Measurements from ENCODE around the gene XPR1. TPM values are rescaled to one million over a fixed set of nuclear protein-coding genes. Genes with fewer than 3 reads are reported as not detected.

Gene XPR1
- total RNA-seq, 4 donors from 2014 or later: 7.8 to 119 (median 75.3) TPM

- DNase-seq: no peak
- no peaks in the 10 kb centered on the region for H3K4me1 ChIP-seq
- no peaks in the 10 kb centered on the region for H3K27me3 ChIP-seq
- in situ Hi-C loops (cut with MboI; ENCODE audit: low pct_ligation_motif_present in 1 of 4, low pct_unique_long_range_greater_than_20kb in 1 of 4, low sequenced_read_pairs in 3 of 4): no loop called here
- no peaks in the 10 kb centered on the region for H3K9me3 ChIP-seq
- no peak overlapping the region for H3K4me3 ChIP-seq
- peaks cover 0 to 12% (median 5%) of the 10 kb centered on the region in 4 donors for H3K36me3 ChIP-seq
- TF ChIP-seq POLR2AphosphoS5 (IDR thresholded peaks at IDR 0.05): no peak
- TF ChIP-seq, protein P1, sequence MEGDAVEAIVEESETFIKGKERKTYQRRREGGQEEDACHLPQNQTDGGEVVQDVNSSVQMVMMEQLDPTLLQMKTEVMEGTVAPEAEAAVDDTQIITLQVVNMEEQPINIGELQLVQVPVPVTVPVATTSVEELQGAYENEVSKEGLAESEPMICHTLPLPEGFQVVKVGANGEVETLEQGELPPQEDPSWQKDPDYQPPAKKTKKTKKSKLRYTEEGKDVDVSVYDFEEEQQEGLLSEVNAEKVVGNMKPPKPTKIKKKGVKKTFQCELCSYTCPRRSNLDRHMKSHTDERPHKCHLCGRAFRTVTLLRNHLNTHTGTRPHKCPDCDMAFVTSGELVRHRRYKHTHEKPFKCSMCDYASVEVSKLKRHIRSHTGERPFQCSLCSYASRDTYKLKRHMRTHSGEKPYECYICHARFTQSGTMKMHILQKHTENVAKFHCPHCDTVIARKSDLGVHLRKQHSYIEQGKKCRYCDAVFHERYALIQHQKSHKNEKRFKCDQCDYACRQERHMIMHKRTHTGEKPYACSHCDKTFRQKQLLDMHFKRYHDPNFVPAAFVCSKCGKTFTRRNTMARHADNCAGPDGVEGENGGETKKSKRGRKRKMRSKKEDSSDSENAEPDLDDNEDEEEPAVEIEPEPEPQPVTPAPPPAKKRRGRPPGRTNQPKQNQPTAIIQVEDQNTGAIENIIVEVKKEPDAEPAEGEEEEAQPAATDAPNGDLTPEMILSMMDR (IDR thresholded peaks at IDR 0.05): no peak
- no peak for TF ChIP-seq EP300 (IDR thresholded peaks at IDR 0.05; ENCODE audit: low read depth)
- TF ChIP-seq POLR2A (IDR thresholded peaks at IDR 0.05): no peak
- intact Hi-C loops (cut with DNase I; ENCODE audit: low total_unique reads): no loop called here
- no peak overlapping the region for H3K27ac ChIP-seq
Measured at GRCh38 chr1:180811886-180812285, 180.1 kb downstream of the XPR1 start.

GRCh38 chr1:180814258-180814657 is 182.4 kb downstream of the XPR1 start:
- no peak overlapping the region for H3K4me3 ChIP-seq
- no peaks in the 10 kb centered on the region for H3K27me3 ChIP-seq
- no peak for DNase-seq
- H3K27ac ChIP-seq: no peak overlapping the region
- TF ChIP-seq POLR2AphosphoS5 (IDR thresholded peaks at IDR 0.05): no peak
- TF ChIP-seq POLR2A (IDR thresholded peaks at IDR 0.05): no peak
- no peak for TF ChIP-seq EP300 (IDR thresholded peaks at IDR 0.05; ENCODE audit: low read depth)
- TF ChIP-seq, protein P1 (IDR thresholded peaks at IDR 0.05): no peak
- H3K4me1 ChIP-seq: no peaks in the 10 kb centered on the region
- peaks cover 0 to 9% (median 0%) of the 10 kb centered on the region in 4 donors for H3K36me3 ChIP-seq
- in situ Hi-C loops (cut with MboI; ENCODE audit: low pct_ligation_motif_present in 1 of 4, low pct_unique_long_range_greater_than_20kb in 1 of 4, low sequenced_read_pairs in 3 of 4): no loop called here
- intact Hi-C loops (cut with DNase I; ENCODE audit: low total_unique reads): no loop called here
- H3K9me3 ChIP-seq: no peaks in the 10 kb centered on the region

- intact Hi-C loops (cut with DNase I; ENCODE audit: low total_unique reads) (no loop called here), in situ Hi-C loops (cut with MboI; ENCODE audit: low pct_ligation_motif_present in 1 of 4, low pct_unique_long_range_greater_than_20kb in 1 of 4, low sequenced_read_pairs in 3 of 4) (no loop called here)
- Histone ChIP-seq H3K9me3 (no peaks in the 10 kb centered on the region), H3K27me3 (no peaks in the 10 kb centered on the region), H3K4me1 (no peaks in the 10 kb centered on the region), H3K36me3 (peaks cover 0 to 9% (median 0%) of the 10 kb centered on the region in 4 donors), H3K4me3 (no peak overlapping the region), H3K27ac (no peak overlapping the region)
- TF ChIP-seq POLR2AphosphoS5 (IDR thresholded peaks at IDR 0.05): no peak
- TF ChIP-seq, protein P1 (IDR thresholded peaks at IDR 0.05): no peak
- TF ChIP-seq POLR2A (IDR thresholded peaks at IDR 0.05): no peak
- DNase-seq: no peak
- 57 to 68% methylated on average over 4 of the region's 4 CpGs for WGBS, 2 donors (ENCODE audit: low coverage in 1 of 2)
Measured at GRCh38 chr1:180815188-180815587, 183.4 kb downstream of the XPR1 start.

DNA sequence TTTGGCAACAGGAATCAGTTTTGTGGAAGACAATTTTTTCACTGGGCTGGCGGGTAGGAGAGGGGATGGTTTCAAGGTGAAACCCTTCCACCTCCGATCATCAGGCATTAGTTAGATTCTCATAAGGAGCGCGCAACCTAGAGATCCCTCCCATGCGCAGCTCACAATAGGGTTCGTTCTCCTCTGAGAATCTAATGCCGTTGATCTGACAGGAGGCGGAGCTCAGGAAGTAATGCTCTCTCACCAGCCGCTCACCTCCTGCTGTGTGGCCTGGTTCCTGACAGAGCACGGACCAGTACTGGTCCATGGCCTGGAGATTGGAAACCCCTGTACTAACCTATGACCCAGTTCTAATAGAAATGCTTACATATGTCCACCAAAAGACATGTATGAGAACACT is 184.3 kb downstream of the XPR1 start:
- WGBS, 2 donors (ENCODE audit: low coverage in 1 of 2): 93% methylated on average over 2 to 10 of the region's 10 CpGs
- intact Hi-C loops (cut with DNase I; ENCODE audit: low total_unique reads): no loop called here

More for the DNA sequence above, 184.3 kb downstream of the XPR1 start:
- H3K36me3 ChIP-seq: peaks cover 0 to 9% (median 0%) of the 10 kb centered on the region in 4 donors
- H3K4me3 ChIP-seq: no peak overlapping the region
- H3K4me1 ChIP-seq: no peaks in the 10 kb centered on the region
- H3K9me3 ChIP-seq: no peaks in the 10 kb centered on the region
- TF ChIP-seq POLR2AphosphoS5 (IDR thresholded peaks at IDR 0.05) (no peak), EP300 (IDR thresholded peaks at IDR 0.05; ENCODE audit: low read depth) (no peak), POLR2A (IDR thresholded peaks at IDR 0.05) (no peak)
- TF ChIP-seq, protein P1 (IDR thresholded peaks at IDR 0.05): no peak
- in situ Hi-C loops (cut with MboI; ENCODE audit: low pct_ligation_motif_present in 1 of 4, low pct_unique_long_range_greater_than_20kb in 1 of 4, low sequenced_read_pairs in 3 of 4): no loop called here
- H3K27me3 ChIP-seq: no peaks in the 10 kb centered on the region
- H3K27ac ChIP-seq: no peak overlapping the region
- no peak for DNase-seq

All from transverse colon (tissue), 4 donors.